ENCODE data around the gene CACYBP.
A peak's percentile ranks its signal among the peaks of the same experiment; 100 is the strongest.
"Not testable (repeated sequence)": the region's sequence is repeated elsewhere in the genome, so short reads cannot be mapped to it uniquely, and the experiment has no call there.

Gene CACYBP

DNA sequence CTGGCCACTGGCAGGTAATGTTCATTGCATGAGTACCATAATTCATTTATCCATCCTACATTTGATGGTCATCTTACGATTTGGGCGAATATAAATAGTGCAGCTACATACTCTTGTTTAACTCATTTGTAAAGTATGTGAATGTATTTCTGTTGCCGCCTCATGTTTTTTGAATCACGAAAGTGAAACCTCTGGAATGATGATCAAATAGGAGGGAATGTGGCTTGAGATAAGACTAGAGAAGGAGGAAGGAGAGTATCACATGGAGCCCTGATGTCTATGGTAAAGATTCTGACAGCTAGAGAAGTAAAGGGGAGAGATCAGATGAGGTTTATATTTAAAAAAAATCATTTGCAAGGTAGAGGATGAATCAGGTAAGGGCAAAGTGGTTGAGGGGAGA, 15.5 kb downstream of the CACYBP start:
- no peak for DNase-seq

DNA sequence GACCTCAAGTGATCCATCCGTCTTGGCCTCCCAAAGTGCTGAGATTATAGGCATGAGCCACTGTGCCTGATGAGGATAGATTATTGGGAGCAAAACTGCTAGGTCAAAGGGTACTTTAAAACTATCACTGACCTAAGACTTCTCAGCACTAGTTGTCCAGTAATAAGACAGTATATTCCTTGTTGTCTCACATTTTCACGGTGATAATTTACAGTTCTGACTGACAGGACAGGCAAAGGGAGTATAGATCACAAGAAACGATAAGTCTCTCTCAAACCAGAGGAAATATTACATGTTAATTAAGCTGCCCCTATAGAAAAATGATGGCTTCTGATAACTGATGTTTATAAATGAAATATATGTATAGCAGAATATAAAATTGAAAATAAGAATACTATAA, 19.8 kb downstream of the CACYBP start:
- DNase-seq = no peak

DNA sequence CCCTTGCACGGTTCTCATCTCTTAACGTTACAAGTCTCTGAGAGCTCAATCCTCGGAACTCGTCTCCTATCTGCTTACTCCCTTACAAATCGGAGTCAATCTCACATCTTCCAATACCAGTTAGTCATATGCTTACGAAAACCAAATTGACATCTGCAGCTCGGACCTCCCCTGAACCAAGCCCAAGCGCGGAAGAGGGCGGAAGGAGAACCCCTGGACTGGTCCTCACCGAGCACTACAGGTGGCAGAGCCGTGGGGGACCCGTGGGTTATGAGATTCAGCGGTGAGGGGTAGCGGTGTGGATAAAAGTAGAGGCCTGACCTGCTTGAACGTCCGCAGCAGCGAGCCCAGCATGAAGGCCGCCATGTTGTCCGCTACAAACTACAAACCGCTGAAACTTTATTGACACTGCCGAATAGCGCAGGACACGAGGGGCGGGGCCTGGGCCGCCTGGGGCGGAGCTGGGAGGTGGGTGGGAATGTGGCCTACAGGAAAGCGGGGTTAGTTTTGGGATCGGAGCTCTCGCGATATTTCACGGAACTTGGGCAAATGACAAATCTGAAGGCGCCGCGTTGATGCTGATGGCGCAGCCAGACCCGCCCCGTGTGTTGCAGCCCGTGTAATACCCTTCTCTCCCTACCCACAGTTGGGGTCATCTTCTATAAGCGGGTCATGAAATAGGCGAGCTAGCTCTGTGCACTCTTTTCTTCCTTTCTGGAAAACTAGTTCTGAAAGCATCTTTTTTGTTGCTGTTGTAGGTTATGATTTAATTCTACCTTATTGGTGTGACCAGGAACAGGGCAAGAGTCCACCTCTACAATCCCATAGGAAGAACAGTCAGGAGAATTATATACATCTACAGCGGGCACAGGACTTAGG, 23.5 kb downstream of the CACYBP start, which contains the start of gene MRPS14:
MRPS14 (minus strand) TSS at position 383 of the 879 bp plus-strand sequence; CDS start at position 366, 17 bp downstream.
- peak; percentile 99 for DNase-seq

DNA sequence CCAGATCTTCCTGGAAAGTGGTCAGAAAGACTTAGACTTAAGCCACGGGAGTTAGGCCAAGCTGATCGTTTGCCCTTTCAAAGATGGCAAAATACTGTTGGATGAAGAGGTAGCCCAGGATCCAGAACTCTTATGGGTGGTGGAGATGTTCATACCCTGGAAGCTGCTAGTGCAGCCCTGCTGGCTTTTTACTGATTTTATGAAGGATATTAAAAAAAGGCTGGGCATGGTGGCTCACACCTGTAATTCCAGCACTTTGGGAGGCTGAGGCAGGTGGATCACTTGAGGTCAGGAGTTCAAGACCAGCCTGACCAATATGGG, 24.1 kb downstream of the CACYBP start:
- not testable (repeated sequence) for DNase-seq

DNA sequence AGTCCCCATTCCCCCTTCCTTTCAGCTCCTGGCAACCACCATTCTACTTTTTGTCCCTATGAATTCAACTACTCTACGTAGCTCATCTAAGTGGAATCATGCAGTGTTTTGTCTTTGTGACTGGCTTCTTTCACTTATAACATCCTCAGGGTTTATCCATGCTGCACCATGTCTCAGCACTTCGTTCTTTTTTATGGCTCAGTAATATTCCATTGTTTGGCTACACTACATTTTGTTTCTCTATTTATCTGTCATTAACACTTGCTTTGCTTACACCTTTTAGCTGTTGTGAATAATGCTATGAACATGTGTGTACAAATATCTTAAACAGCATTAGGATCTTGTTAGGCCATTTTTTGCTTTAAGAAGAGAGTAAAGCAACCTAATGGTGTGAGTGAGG, 25.0 kb downstream of the CACYBP start:
- no peak for DNase-seq

DNA sequence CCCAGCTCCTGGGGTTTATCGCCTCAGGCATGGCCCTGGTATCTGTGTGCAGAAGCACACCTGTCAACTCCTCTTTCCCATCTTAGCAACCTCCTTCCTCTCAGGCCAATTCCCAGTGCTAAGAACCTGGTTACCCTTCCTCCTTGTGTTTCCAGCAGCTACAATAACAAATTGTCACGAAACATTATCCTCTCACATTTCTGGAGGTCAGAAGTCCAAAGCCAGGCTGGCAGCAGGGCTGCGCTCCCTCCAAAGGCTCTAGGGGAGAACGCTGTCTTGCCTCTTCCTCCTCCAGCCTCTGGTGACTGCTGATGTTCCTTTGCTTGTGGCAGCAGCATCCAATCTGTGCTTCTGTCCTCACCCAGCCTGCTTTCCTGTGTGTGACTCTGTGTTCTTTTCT, 34.2 kb downstream of the CACYBP start:
- no peak for DNase-seq

DNA sequence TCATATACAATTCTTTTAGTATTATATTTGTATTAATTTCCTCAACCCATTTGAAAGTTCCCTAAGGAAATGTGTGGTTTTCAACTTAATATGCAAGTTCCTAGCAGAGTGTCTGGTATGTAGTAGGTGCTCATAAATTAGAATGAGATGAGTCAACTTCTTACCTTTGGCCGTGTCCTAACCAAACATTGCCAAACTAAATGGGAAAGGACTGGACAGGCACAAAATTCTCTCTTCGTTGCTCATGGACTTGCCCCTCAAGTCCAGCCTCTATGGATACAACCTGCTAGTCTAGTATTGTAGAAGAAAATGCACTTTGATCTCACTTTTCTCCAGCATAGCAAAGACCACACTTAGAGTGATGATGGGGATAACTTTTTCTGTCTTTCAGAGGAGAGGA, 35.0 kb downstream of the CACYBP start:
- no peak for DNase-seq

DNA sequence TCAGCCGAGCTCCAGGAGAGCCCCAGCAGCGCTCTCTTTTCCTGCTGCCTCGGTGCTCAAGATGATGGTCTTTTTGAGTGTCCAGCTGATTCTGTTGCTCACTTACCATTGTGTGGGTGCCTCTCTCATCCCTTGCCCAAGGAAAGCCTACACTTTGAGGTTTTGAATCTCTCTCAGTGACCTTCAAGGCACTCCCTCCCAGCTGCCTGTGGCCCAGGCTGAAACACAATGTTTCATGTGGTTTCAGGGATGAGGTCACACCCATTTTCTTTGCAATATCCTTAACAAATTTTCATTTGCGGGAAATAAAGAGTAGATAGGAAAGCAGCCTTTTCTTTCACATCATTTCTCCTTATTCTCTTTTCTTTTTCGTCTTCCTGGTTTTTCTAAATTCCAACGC, 36.1 kb downstream of the CACYBP start:
- DNase-seq = no peak

DNA sequence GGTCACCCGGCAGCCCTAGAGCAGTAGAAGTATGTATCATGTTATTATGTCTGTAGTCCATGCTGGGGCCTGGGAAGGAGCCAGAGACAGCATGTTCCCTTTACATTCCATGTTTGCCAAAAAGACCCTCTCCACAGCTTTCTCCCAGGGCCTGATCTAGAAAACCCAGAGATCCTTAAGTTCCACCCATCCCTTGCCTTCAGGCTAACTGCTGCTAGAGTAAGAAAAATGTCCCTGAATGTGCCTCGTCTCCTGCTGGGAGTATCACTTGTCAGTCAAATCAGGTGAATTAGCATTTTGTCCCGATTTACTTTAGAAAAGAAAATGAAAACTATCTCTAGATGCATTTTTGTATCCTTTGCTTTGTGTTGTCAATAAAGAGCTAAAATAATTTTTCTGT, 36.7 kb downstream of the CACYBP start:
- no peak for DNase-seq

DNA sequence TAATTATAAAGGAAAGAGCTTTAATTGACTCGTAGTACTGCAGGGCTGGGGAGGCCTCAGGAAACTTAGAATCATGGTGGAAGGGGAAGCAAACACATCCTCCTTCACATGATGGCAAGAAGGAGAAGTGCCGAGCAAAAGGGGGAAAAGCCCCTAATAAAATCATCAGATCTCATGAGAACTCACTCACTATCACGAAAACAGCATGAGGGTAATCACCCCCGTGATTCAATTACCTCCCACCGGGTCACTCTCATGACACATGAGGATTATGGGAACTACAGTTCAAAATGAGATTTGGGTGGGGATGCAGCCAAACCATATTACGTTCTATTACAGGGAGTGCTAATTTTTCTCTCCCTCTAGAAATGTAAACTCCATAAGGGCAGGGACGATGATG, 37.7 kb downstream of the CACYBP start:
- no peak for DNase-seq

DNA sequence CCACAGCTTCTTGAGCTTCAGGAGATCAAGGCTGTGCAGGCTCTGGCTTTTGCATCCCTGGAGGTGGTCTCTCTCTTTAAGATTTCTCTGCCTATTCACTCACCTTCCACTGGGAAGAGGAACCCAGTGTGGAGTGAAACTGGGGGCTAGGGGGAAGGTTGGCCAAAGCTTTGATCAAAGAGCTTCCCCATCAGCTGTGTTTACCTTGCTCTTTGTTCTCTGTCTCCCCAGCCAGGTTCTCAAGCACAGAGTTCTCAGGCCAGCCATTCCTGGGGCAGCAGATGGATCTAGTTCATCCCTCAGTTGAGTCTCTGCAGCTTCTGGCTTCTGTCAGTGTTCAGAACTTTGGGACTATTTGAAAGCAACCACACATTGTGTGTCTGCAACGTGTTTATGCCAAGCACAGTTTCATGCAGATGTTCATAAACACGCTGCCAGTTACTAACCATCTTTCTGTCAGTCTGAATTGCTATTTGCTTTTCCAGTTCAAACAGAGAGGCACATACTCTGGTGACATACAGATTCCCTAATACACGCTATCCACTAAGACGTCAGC, 40.7 kb downstream of the CACYBP start:
- no peak for DNase-seq

DNA sequence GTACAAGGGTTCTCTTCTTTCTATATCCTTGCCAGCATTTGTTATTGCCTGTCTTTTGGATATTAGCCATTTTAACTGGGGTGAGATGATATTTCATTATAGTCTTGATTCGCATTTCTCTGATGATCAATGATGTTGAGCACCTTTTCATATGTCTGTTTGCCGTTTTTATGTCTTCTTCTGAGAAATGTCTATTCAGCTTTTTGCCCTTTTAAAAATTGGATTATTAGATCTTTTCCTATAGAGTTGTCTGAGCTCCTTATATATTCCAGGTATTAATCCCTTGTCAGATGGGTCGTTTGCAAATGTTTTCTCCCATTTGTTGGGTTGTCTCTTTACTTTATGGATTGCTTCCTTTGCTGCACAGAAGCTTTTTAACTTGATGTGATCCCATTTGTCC, 42.9 kb downstream of the CACYBP start:
- no peak for DNase-seq

DNA sequence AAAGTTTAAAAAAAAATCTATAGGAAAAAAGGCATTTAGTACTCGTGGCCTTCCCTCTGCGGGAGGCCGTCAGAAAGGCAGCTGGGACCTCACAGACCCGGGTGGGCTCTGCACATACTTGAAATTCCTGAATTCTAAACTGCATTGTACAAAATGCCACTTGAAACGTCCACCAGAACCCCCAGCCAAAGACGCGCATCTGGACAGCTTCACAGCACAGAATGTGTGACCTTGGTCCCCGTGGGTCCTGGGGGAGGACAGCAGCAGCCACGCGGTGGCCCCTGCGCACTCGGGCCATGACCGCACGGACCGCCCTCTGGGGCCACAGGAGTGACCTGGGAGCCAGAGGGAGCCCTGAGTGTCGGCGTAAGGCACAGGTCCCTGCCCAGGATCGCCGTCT, 44.1 kb downstream of the CACYBP start:
- DNase-seq = no peak

DNA sequence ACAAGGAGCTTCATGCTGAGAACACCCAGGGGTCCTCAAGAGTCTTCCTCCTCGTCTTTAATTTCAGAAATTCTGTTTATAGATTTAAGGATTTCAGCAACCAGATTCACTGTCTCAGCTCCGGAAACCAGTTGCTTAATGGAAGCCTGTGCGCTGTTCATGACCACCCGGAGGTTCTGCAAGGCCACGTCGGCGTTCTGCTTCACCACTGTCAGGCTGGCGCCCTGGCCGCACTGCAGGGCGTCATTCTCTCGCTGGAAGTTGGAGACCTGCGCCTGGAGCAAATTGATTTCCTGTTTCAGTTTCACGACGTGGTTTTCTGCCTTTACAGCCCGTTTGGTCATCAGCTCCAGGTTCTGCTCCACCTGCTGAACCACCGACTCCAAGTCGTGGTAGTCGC, 44.8 kb downstream of the CACYBP start:
- not testable (repeated sequence) for DNase-seq

DNA sequence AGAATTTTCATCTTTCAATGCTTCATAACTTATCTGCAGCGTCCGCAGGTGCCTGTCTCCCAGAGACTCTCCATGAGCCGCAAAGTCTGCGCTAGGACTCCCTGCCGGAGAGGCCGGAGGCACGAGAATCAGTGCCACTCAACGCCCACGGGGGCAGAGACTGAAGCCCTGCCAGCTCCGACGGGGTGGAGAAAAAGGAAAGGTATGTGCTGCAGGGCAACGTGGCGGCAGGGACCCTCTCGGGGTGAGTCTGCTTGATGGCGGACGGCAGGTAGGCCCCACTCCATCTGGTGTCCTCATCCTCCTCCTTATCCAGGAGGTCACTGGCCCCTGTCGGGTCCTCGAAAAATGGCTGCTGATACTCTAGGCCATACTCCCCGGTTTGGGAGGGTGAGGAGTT, 45.4 kb downstream of the CACYBP start:
- no peak for DNase-seq

DNA sequence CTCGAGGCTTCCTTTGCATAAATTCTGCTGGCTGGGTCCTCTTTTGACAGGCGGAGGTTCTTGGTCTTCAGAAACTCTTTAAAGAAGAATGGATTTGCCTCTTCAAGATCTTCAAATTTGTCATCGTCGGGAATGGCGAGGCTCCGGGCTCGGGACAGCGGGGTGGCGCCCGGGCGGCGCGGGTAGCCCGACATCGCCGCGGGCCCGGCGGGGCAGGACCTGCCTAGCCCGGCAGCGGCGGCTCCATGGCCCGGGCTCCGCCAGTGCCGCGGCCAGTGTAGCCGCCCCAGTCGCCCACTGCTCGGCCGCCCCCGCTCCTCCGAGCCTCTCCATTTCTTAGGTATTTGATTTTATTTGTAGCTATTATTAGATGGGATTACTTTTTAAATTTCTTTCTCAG, 45.8 kb downstream of the CACYBP start:
- DNase-seq = no peak

DNA sequence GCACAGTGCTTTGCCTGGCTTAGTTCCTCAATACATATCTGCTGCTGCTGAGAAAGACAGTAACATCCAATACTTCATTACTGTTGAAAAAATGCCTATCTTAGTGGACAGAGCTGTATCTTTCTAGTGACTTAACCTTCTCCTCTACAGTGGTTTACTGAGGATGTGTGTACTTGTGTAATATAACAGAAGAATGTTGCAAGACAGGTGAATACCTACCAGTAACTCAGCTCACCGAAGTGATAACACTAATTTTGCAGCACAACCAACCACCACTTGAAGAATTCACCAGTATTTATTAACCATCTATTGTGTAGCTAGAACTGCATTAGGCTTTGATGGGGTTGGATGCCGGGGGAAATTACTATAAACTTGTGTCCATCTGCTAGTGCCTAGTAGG, 51.2 kb downstream of the CACYBP start:
- no peak for DNase-seq

DNA sequence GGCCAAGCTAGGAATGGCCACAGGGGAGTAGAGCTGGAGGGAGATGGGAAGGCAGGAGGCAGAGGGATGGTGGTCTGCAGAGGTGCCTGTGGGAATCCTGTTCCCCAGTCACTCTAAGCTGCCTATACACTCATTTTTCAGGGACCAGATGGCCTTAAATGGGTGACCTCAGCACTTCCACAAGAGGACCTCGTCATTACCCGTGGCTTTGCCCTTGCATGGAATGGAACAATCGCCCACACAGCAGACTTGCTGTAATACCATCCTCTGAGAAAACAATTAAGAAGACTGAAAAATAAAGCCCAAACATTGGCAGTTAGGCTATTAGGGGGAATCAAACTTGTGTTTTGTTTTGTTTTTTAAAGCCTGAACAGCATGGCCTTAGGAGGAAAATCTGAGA, 55.0 kb downstream of the CACYBP start:
- DNase-seq = no peak

All from activated T-cell treated with anti-CD3 and anti-CD28 coated beads, Interleukin-2, amount 50 U/mL, for 1 hour (primary cell).